ENCODE data around the gene TMEM87A.

- TF ChIP-seq POLR2A (IDR thresholded peaks at IDR 0.05) (no peak), CTCF (IDR thresholded peaks at IDR 0.05) (no peak), EP300 (IDR thresholded peaks at IDR 0.05) (no peak)
These were observed 19.9 kb downstream of the TMEM87A start for GRCh38 chr15:42253300-42253699.

All from suprapubic skin (tissue), 3 donors.